Ascending aorta (tissue), 2 donors: Measurements from ENCODE around the gene OSGEP. TPM values are rescaled to one million over a fixed set of nuclear protein-coding genes. Genes with fewer than 3 reads are reported as not detected.
"Not testable (repeated sequence)": the region's sequence is repeated elsewhere in the genome, so short reads cannot be mapped to it uniquely, and the experiment has no call there.

Source experiments
- DNase-seq, 2 donors: peaks; one replicate each; pipeline ENCODE4 v3.0.0-alpha.2; 2019; ENCODE audit warnings: low spot score in 2 of 2
- H3K27ac ChIP-seq, 2 donors: fragments of 200-600 bp; sonication (generic); one replicate each; pipeline ENCODE4 v1.5.1; 2016 to 2017; ENCODE audit warnings: mild to moderate bottlenecking in 1 of 2
- H3K27me3 ChIP-seq: fragments of 200-600 bp; sonication (generic); one replicate; pipeline ENCODE4 v1.5.1; 2017
- H3K36me3 ChIP-seq, 2 donors: fragments of 200-600 bp; sonication (generic); one replicate each; pipeline ENCODE4 v1.5.1; 2016
- H3K4me1 ChIP-seq, 2 donors: fragments of 200-600 bp; sonication (generic); one replicate each; pipeline ENCODE4 v1.5.1; 2016 to 2017; ENCODE audit warnings: mild to moderate bottlenecking in 1 of 2
- H3K4me3 ChIP-seq, 2 donors: fragments of 200-600 bp; sonication (generic); one replicate each; pipeline ENCODE4 v1.5.1; 2016 to 2017; ENCODE audit warnings: mild to moderate bottlenecking in 1 of 2
- H3K9me3 ChIP-seq, 2 donors: fragments of 200-600 bp; sonication (generic); one replicate each; pipeline ENCODE4 v1.5.1; 2016
- CTCF ChIP-seq, 3 experiments: fragments of 200-600 bp in 2 of 3; fragments of 450-650 bp in 1 of 3; sonication (generic) in 2 of 3; IDR thresholded peaks; one replicate each; pipeline ENCODE4 v1.5.1; 2016 to 2019; ENCODE audit warnings: antibody characterized with exemption in 3 of 3, mild to moderate bottlenecking in 1 of 3, moderate library complexity in 1 of 3
- intact Hi-C: fragments of 100-400 bp; cut with DNase I; formaldehyde crosslinking; loops from one replicate; pipeline ENCODE4 v1.15.1; 2023
- total RNA-seq: library from RNA; depleted of rRNA; stranded (reverse); fragments of >200 nt; gene quantifications from one replicate; pipeline ENCODE4 v1.1.0, GENCODE V29; 2016

OSGEP gene
- total RNA-seq, 1 donor from 2014 or later: 26.7 TPM

GRCh38 chr14:20460458-20461224 lies 6.0 kb upstream of the OSGEP start:
- DNase-seq: peak in 1 of 2 donors; percentile 70
- Histone ChIP-seq H3K4me3 (peak overlapping the region; percentile 89 to 98), H3K36me3 (peaks cover 29 to 36% of the 10 kb centered on the region in 2 donors), H3K9me3 (no peaks in the 10 kb centered on the region), H3K4me1 (peaks cover 7 to 19% of the 10 kb centered on the region in 2 donors), H3K27me3 (no peaks in the 10 kb centered on the region), H3K27ac (peak overlapping the region; percentile 91 to 92)
- no peak for TF ChIP-seq CTCF (IDR thresholded peaks at IDR 0.05)
- intact Hi-C loops: loop anchor here (1.0 to 5.0 kb wide), 3 partner anchors 9 to 632 kb away; partner anchors contain the start of genes PNP and RNASE4

GRCh38 chr14:20458031-20458789 lies 3.6 kb upstream of the OSGEP start:
- Histone ChIP-seq H3K27me3 (no peaks in the 10 kb centered on the region), H3K4me3 (no peak overlapping the region), H3K27ac (peak overlapping the region in 1 of 2 donors; percentile 17), H3K36me3 (peaks cover 29 to 36% of the 10 kb centered on the region in 2 donors), H3K4me1 (peaks cover 13 to 28% of the 10 kb centered on the region in 2 donors), H3K9me3 (no peaks in the 10 kb centered on the region)
- intact Hi-C loops: loop anchor here (5.0 kb wide), 1 partner anchor 154 kb away; no protein-coding TSS in a partner anchor
- DNase-seq: no peak
- no peak for TF ChIP-seq CTCF (IDR thresholded peaks at IDR 0.05)

- Histone ChIP-seq H3K4me3 (no peak overlapping the region), H3K27me3 (no peaks in the 10 kb centered on the region), H3K27ac (no peak overlapping the region), H3K4me1 (peaks cover 13 to 28% of the 10 kb centered on the region in 2 donors), H3K36me3 (peaks cover 32 to 42% of the 10 kb centered on the region in 2 donors), H3K9me3 (no peaks in the 10 kb centered on the region)
- DNase-seq: no peak
- intact Hi-C loops: loop anchor here (5.0 kb wide), 1 partner anchor 155 kb away; no protein-coding TSS in a partner anchor
- no peak for TF ChIP-seq CTCF (IDR thresholded peaks at IDR 0.05)
These were observed 2.4 kb upstream of the OSGEP start for GRCh38 chr14:20456971-20457370.

GRCh38 chr14:20455355-20456300 lies 1.0 kb upstream of the OSGEP start:
- no peaks in the 10 kb centered on the region for H3K9me3 ChIP-seq
- peak overlapping the region; percentile 83 to 99 for H3K4me3 ChIP-seq
- peak overlapping the region; percentile 93 to 97 for H3K27ac ChIP-seq
- H3K27me3 ChIP-seq: no peaks in the 10 kb centered on the region
- intact Hi-C loops: loop anchor here (1.0 to 5.0 kb wide), 3 partner anchors 13 to 157 kb away; partner anchors contain the start of genes PNP and TEP1
- peaks cover 13 to 28% of the 10 kb centered on the region in 2 donors for H3K4me1 ChIP-seq
- DNase-seq: peak in 1 of 2 donors; percentile 73
- peaks cover 38 to 56% of the 10 kb centered on the region in 2 donors for H3K36me3 ChIP-seq
- no peak for TF ChIP-seq CTCF (IDR thresholded peaks at IDR 0.05)

GRCh38 chr14:20452831-20453230 lies 1.8 kb downstream of the OSGEP start:
- DNase-seq, H3K27me3 ChIP-seq, H3K9me3 ChIP-seq, H3K27ac ChIP-seq, H3K4me3 ChIP-seq: not testable (repeated sequence)
- Histone ChIP-seq H3K36me3 (peaks cover 47 to 60% of the 10 kb centered on the region in 2 donors), H3K4me1 (peaks cover 7 to 13% of the 10 kb centered on the region in 2 donors)
- intact Hi-C loops: loop anchor here (5.0 kb wide), 1 partner anchor 1004 kb away; the partner anchor contains the start of gene CHD8
